HepG2 (cell line): ENCODE results near the gene PEX12. TPM values are rescaled to one million over a fixed set of nuclear protein-coding genes. Genes with fewer than 3 reads are reported as not detected.
A peak's percentile ranks its signal among the peaks of the same experiment; 100 is the strongest.

Experiments used
- DMAP1 ChIP-seq: IDR thresholded peaks from 2 replicates; pipeline ENCODE4 v1.6.1; 2016
- FOSL1 ChIP-seq: sonication (generic); formaldehyde crosslinking; IDR thresholded peaks from 2 replicates; pipeline ENCODE4 v1.9.0; 2021; ENCODE audit warnings: missing genetic modification reagents, borderline replicate concordance
- HNF4A ChIP-seq: sonication (generic); formaldehyde crosslinking; IDR thresholded peaks from 2 replicates; pipeline ENCODE4 v1.4.0; 2020; ENCODE audit warnings: missing genetic modification reagents
- HNF4G ChIP-seq, 2 experiments: sonication (generic) in 1 of 2; formaldehyde crosslinking in 1 of 2; IDR thresholded peaks; 2 replicates each; pipeline versions ENCODE4 v1.4.0 to v1.6.1; 2011 to 2020; ENCODE audit warnings: borderline replicate concordance in 2 of 2, low read depth in 2 of 2, mild to moderate bottlenecking in 2 of 2, low read length in 1 of 2, missing genetic modification reagents in 1 of 2, moderate library complexity in 1 of 2
- HNRNPK ChIP-seq: fragments of 200-400 bp; formaldehyde crosslinking; IDR thresholded peaks from 2 replicates; pipeline ENCODE4 v1.6.1; 2018; ENCODE audit warnings: low read length, low read depth, moderate library complexity, mild to moderate bottlenecking; ENCODE audit not compliant: poor library complexity, severe bottlenecking
- IRF2 ChIP-seq: IDR thresholded peaks from 2 replicates; pipeline ENCODE4 v1.6.1; 2018; ENCODE audit warnings: missing genetic modification reagents, missing compliant biosample characterization
- KAT7 ChIP-seq: IDR thresholded peaks from 2 replicates; pipeline ENCODE4 v1.6.1; 2018; ENCODE audit warnings: borderline replicate concordance, missing compliant biosample characterization
- MBD4 ChIP-seq: IDR thresholded peaks from 2 replicates; pipeline ENCODE4 v1.6.1; 2012; ENCODE audit warnings: low read length, inconsistent platforms, borderline replicate concordance
- MIXL1 ChIP-seq: IDR thresholded peaks from 2 replicates; pipeline ENCODE4 v1.6.1; 2016
- PPARG ChIP-seq: conservative IDR thresholded peaks from 2 replicates; pipeline ENCODE4 v1.6.1; 2016; ENCODE audit warnings: missing biosample characterization, missing genetic modification reagents
- RBM22 ChIP-seq: fragments of 200-400 bp; formaldehyde crosslinking; optimal IDR thresholded peaks from 2 replicates; pipeline ENCODE3; 2017; ENCODE audit warnings: mild to moderate bottlenecking, low read length, moderate library complexity
- RBM39 ChIP-seq: fragments of 200-400 bp; formaldehyde crosslinking; IDR thresholded peaks from one replicate; pipeline ENCODE4 v1.6.1; 2018; ENCODE audit warnings: antibody characterized with exemption, mild to moderate bottlenecking, low read depth, low read length; ENCODE audit not compliant: poor library complexity, severe bottlenecking
- SP140L ChIP-seq: sonication (generic); formaldehyde crosslinking; IDR thresholded peaks from 2 replicates; pipeline ENCODE4 v1.4.0; 2020; ENCODE audit warnings: missing genetic modification reagents, borderline replicate concordance
- XRCC5 ChIP-seq: fragments of 200-400 bp; formaldehyde crosslinking; optimal IDR thresholded peaks from 2 replicates; pipeline ENCODE3; 2017; ENCODE audit warnings: mild to moderate bottlenecking, low read length
- ZBTB2 ChIP-seq: sonication (generic); formaldehyde crosslinking; IDR thresholded peaks from 2 replicates; pipeline ENCODE4 v1.8.0; 2022; ENCODE audit warnings: low read depth, missing genetic modification reagents
- ZBTB25 ChIP-seq: IDR thresholded peaks from 2 replicates; pipeline ENCODE4 v1.6.1; 2018; ENCODE audit warnings: missing genetic modification reagents
- ZNF253 ChIP-seq: sonication (generic); formaldehyde crosslinking; IDR thresholded peaks from 2 replicates; pipeline ENCODE4 v1.8.0; 2022; ENCODE audit warnings: mild to moderate bottlenecking, missing genetic modification reagents, borderline replicate concordance
- ZNF264 ChIP-seq: sonication (generic); formaldehyde crosslinking; IDR thresholded peaks from 2 replicates; pipeline ENCODE4 v1.4.0; 2020; ENCODE audit warnings: missing genetic modification reagents
- ZNF441 ChIP-seq: sonication (generic); formaldehyde crosslinking; IDR thresholded peaks from 2 replicates; pipeline ENCODE4 v1.7.0; 2021; ENCODE audit warnings: missing genetic modification reagents, borderline replicate concordance
- ZNF782 ChIP-seq: sonication (generic); formaldehyde crosslinking; IDR thresholded peaks from 2 replicates; pipeline ENCODE4 v1.4.0; 2020; ENCODE audit warnings: missing genetic modification reagents, mild to moderate bottlenecking, borderline replicate concordance
- ZNF816 ChIP-seq: sonication (generic); formaldehyde crosslinking; IDR thresholded peaks from 2 replicates; pipeline ENCODE4 v1.8.0; 2022; ENCODE audit warnings: missing genetic modification reagents, mild to moderate bottlenecking, borderline replicate concordance
- polyA plus RNA-seq, 8 experiments: library from polyadenylated mRNA; depleted of rRNA in 3 of 8; stranded (reverse) in 7 of 8; unstranded in 1 of 8; fragments of >200 nt; fragmentation: Illumina TruSeq in 4 of 8; extraction: Trizol in 4 of 8; gene quantifications; 2 replicates each; pipeline versions ENCODE4 v1.2.1 to v1.2.3, GENCODE V29; 2011 to 2016; ENCODE audit warnings: low read depth in 4 of 8, missing spikeins in 1 of 8, mixed read lengths in 1 of 8; ENCODE audit not compliant: insufficient read depth in 1 of 8
- total RNA-seq, 5 experiments: library from RNA; depleted of rRNA; stranded (reverse); fragments of >200 nt; fragmentation: Illumina TruSeq; extraction: Trizol; gene quantifications; 2 replicates each; pipeline ENCODE4 v1.2.3, GENCODE V29; 2016; ENCODE audit warnings: low read depth in 1 of 5
- TF ChIP-seq, protein P1 (sequence below): sonication (generic); formaldehyde crosslinking; IDR thresholded peaks from 2 replicates; pipeline ENCODE4 v1.5.1; 2020; ENCODE audit warnings: mild to moderate bottlenecking, moderate library complexity, missing genetic modification reagents
- TF ChIP-seq, protein P2 (sequence below): sonication (generic); formaldehyde crosslinking; IDR thresholded peaks from 2 replicates; pipeline ENCODE4 v1.8.1; 2023; ENCODE audit warnings: missing genetic modification reagents, mild to moderate bottlenecking, borderline replicate concordance
- TF ChIP-seq, protein P3 (sequence below): sonication (generic); formaldehyde crosslinking; conservative IDR thresholded peaks from 2 replicates; pipeline ENCODE4 v1.8.0; 2022; ENCODE audit warnings: mild to moderate bottlenecking, moderate library complexity, missing genetic modification reagents

The PEX12 gene
- total and polyA plus RNA-seq, 2 of the 13 experiments (the other 11 are each of a cell fraction or from before 2014, with no cell fraction given), result 5.1 to 11.9 TPM

DNA sequence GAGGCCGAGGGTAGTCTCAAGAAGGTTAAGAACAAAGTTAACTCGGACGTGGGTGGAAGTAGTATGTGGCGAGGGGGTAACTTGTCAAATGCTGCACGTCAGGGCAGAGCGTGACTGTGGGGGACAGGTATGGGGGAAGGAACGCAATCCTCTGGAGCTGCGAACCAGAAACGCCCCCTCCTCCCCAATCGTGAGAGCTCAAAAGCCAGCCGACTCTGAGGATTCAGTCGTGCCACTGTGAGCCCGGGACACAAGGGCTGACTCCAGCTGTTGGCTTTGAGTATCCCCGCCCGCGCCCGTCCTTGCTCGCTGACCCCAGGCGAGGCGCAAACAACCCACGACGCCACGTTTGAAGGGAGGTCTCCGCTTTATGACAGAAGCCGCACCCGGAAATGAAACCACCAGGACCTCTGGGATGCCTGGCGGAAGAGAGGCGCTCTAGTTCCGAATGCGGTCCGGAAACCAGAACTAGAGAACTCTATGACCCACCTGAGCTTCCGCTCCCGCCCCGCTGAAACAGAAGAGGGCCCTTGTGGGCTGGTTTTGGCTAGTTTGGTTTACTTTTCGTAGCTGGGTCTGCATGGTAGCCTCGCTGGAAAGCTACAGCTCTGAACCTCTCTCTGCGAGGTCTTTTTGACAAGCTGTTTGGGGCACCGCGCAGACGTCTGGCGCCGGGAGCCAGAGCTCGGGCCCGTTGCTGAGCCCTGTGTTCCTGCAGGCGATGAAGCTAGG is at the start of gene PEX12 (continued):
- TF ChIP-seq, protein P1, sequence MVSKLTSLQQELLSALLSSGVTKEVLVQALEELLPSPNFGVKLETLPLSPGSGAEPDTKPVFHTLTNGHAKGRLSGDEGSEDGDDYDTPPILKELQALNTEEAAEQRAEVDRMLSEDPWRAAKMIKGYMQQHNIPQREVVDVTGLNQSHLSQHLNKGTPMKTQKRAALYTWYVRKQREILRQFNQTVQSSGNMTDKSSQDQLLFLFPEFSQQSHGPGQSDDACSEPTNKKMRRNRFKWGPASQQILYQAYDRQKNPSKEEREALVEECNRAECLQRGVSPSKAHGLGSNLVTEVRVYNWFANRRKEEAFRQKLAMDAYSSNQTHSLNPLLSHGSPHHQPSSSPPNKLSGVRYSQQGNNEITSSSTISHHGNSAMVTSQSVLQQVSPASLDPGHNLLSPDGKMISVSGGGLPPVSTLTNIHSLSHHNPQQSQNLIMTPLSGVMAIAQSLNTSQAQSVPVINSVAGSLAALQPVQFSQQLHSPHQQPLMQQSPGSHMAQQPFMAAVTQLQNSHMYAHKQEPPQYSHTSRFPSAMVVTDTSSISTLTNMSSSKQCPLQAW (CRISPR knock-in tag), result peak; percentile 84
- peak; percentile 84 for TF ChIP-seq ZNF264 (CRISPR knock-in tag)
- TF ChIP-seq RBM22, result peak; percentile 35
- peak; percentile 44 for TF ChIP-seq RBM39
- TF ChIP-seq PPARG (CRISPR knock-in tag), result peak; percentile 56; the same call in 1 of the 2 replicates
- TF ChIP-seq, protein P2, sequence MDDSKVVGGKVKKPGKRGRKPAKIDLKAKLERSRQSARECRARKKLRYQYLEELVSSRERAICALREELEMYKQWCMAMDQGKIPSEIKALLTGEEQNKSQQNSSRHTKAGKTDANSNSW (CRISPR knock-in tag), result no peak
- TF ChIP-seq ZBTB2 (CRISPR knock-in tag), result no peak
- TF ChIP-seq ZNF816 (CRISPR knock-in tag), result no peak
- TF ChIP-seq SP140L (CRISPR knock-in tag), result no peak
- TF ChIP-seq HNRNPK, result no peak
- no peak; the same call in 1 of the 2 replicates for TF ChIP-seq HNF4G (IDR thresholded peaks at IDR 0.05; ENCODE audit: borderline replicate concordance, low read depth, low read length)
- TF ChIP-seq HNF4G (CRISPR knock-in tag; IDR thresholded peaks at IDR 0.05; ENCODE audit: borderline replicate concordance, low read depth), result no peak
- TF ChIP-seq XRCC5, result peak; percentile 81
- peak; percentile 85; the same call in 1 of the 2 replicates for TF ChIP-seq ZNF782 (CRISPR knock-in tag)
- TF ChIP-seq FOSL1 (CRISPR knock-in tag), result no peak
- TF ChIP-seq, protein P3, sequence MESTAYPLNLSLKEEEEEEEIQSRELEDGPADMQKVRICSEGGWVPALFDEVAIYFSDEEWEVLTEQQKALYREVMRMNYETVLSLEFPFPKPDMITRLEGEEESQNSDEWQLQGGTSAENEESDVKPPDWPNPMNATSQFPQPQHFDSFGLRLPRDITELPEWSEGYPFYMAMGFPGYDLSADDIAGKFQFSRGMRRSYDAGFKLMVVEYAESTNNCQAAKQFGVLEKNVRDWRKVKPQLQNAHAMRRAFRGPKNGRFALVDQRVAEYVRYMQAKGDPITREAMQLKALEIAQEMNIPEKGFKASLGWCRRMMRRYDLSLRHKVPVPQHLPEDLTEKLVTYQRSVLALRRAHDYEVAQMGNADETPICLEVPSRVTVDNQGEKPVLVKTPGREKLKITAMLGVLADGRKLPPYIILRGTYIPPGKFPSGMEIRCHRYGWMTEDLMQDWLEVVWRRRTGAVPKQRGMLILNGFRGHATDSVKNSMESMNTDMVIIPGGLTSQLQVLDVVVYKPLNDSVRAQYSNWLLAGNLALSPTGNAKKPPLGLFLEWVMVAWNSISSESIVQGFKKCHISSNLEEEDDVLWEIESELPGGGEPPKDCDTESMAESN (CRISPR knock-in tag), result no peak; the same call in none of the 2 replicates
- peak; percentile 62; the same call in 1 of the 2 replicates for TF ChIP-seq ZBTB25 (CRISPR knock-in tag)
- peak; percentile 49 for TF ChIP-seq HNF4A
- peak; percentile 83; the same call in 1 of the 2 replicates for TF ChIP-seq ZNF441 (CRISPR knock-in tag)
- peak; percentile 87 for TF ChIP-seq MIXL1
- TF ChIP-seq MBD4, result no peak
- peak; percentile 93 for TF ChIP-seq IRF2 (CRISPR knock-in tag)
- no peak for TF ChIP-seq ZNF253
- peak; percentile 96 for TF ChIP-seq DMAP1 (CRISPR knock-in tag)
- no peak for TF ChIP-seq KAT7 (CRISPR knock-in tag)
